Breast epithelium (tissue), 3 donors: ENCODE data around the gene ZNF496.

Source experiments
- CTCF ChIP-seq, 3 donors: fragments of 450-650 bp; IDR thresholded peaks; one replicate each; pipeline ENCODE4 v1.5.1; 2016 to 2017; ENCODE audit warnings: antibody characterized with exemption in 3 of 3, mild to moderate bottlenecking in 3 of 3, moderate library complexity in 3 of 3
- POLR2A ChIP-seq: fragments of 450-650 bp; IDR thresholded peaks from one replicate; pipeline ENCODE4 v1.6.1; 2016; ENCODE audit warnings: antibody characterized with exemption, mild to moderate bottlenecking, moderate library complexity
- POLR2AphosphoS5 ChIP-seq, 3 donors: sonication (generic); formaldehyde crosslinking; IDR thresholded peaks; one replicate each; pipeline ENCODE4 v1.6.1; 2017; ENCODE audit warnings: antibody characterized with exemption in 3 of 3

GRCh38 chr1:247322849-247323586, 8.6 kb downstream of the ZNF496 start:
- TF ChIP-seq CTCF (IDR thresholded peaks at IDR 0.05) (no peak), POLR2AphosphoS5 (IDR thresholded peaks at IDR 0.05) (no peak), POLR2A (no peak)
